GM23248 (cell line): Measurements from ENCODE around the gene SYT1. TPM values are rescaled to one million over a fixed set of nuclear protein-coding genes. Genes with fewer than 3 reads are reported as not detected.
A peak's percentile ranks its signal among the peaks of the same experiment; 100 is the strongest.

Source experiments
- DNase-seq: peaks from one replicate; pipeline ENCODE4 v3.0.0-alpha.2; 2015
- H2AFZ ChIP-seq: fragments of 200-600 bp; sonication (generic); 2 replicates; pipeline ENCODE4 v1.6.1; 2016; ENCODE audit warnings: antibody characterized with exemption
- H3F3A ChIP-seq: fragments of 200-600 bp; sonication (generic); 2 replicates; pipeline ENCODE4 v1.6.1; 2016; ENCODE audit warnings: mild to moderate bottlenecking, antibody characterized with exemption, mixed run types; ENCODE audit not compliant: insufficient read depth
- H3K27ac ChIP-seq: fragments of 200-600 bp; sonication (generic); 2 replicates; pipeline ENCODE4 v1.5.1; 2016; ENCODE audit warnings: mild to moderate bottlenecking
- H3K27me3 ChIP-seq: fragments of 200-600 bp; sonication (generic); replicated peaks from 2 replicates; pipeline ENCODE4 v1.6.1; 2016; ENCODE audit warnings: mild to moderate bottlenecking; ENCODE audit not compliant: insufficient read depth
- H3K36me3 ChIP-seq: fragments of 200-600 bp; sonication (generic); 2 replicates; pipeline ENCODE4 v1.6.1; 2016; ENCODE audit warnings: low read depth, mild to moderate bottlenecking
- H3K4me1 ChIP-seq: fragments of 200-600 bp; sonication (generic); 2 replicates; pipeline ENCODE4 v1.6.1; 2016; ENCODE audit warnings: mild to moderate bottlenecking; ENCODE audit not compliant: insufficient read depth
- H3K4me2 ChIP-seq: fragments of 200-600 bp; sonication (generic); one replicate; pipeline ENCODE4 v1.6.1; 2016; ENCODE audit warnings: mild to moderate bottlenecking; ENCODE audit not compliant: unreplicated experiment
- H3K4me3 ChIP-seq: fragments of 200-600 bp; sonication (generic); 2 replicates; pipeline ENCODE4 v1.5.1; 2016; ENCODE audit warnings: mild to moderate bottlenecking
- H3K79me2 ChIP-seq: fragments of 200-600 bp; sonication (generic); 2 replicates; pipeline ENCODE4 v1.6.1; 2016; ENCODE audit warnings: mild to moderate bottlenecking; ENCODE audit not compliant: insufficient read depth
- H3K9ac ChIP-seq: fragments of 200-600 bp; sonication (generic); 2 replicates; pipeline ENCODE4 v1.6.1; 2016; ENCODE audit warnings: mild to moderate bottlenecking
- H3K9me2 ChIP-seq: fragments of 200-600 bp; sonication (generic); 2 replicates; pipeline ENCODE4 v1.6.1; 2016; ENCODE audit warnings: mixed run types, mild to moderate bottlenecking, moderate library complexity; ENCODE audit not compliant: insufficient read depth
- H3K9me3 ChIP-seq: fragments of 200-600 bp; sonication (generic); one replicate; pipeline ENCODE4 v1.6.1; 2017; ENCODE audit warnings: low read depth
- H4K20me1 ChIP-seq: fragments of 200-600 bp; sonication (generic); 2 replicates; pipeline ENCODE4 v1.6.0; 2016; ENCODE audit not compliant: insufficient read depth
- EZH2 ChIP-seq: fragments of 200-600 bp; sonication (generic); IDR thresholded peaks from 2 replicates; pipeline ENCODE4 v1.6.1; 2018; ENCODE audit warnings: antibody characterized with exemption, mild to moderate bottlenecking; ENCODE audit not compliant: insufficient read depth, poor library complexity, severe bottlenecking
- EZH2phosphoT487 ChIP-seq: fragments of 200-600 bp; sonication (generic); IDR thresholded peaks from 2 replicates; pipeline ENCODE4 v1.6.1; 2018; ENCODE audit warnings: antibody characterized with exemption, moderate library complexity, mild to moderate bottlenecking, low read depth; ENCODE audit not compliant: insufficient read depth
- WGBS, 2 experiments: methylation state at CpG; one replicate each; pipeline ENCODE4 v1.1.6; 2015 to 2017; ENCODE audit warnings: low lambda C conversion rate in 2 of 2, low coverage in 1 of 2; ENCODE audit errors: missing lambda C conversion rate in 2 of 2; 5-methylcytosine and 5-hydroxymethylcytosine counted together
- in situ Hi-C: fragments of 300-500 bp; cut with MboI; formaldehyde crosslinking; loops from 2 replicates; pipeline ENCODE4 v1.15.0; 2020
- polyA plus RNA-seq: library from polyadenylated mRNA; unstranded; fragments of >200 nt; fragmentation: Nextera tagmentation; extraction: Ambion mirVana; gene quantifications from 2 replicates; pipeline ENCODE4 v1.2.1, GENCODE V29; 2016
- total RNA-seq: library from RNA; depleted of rRNA; stranded (reverse); fragments of >200 nt; shearing (Covaris generic); gene quantifications from 2 replicates; pipeline ENCODE4 v1.2.3, GENCODE V29; 2014

The SYT1 gene
- total and polyA plus RNA-seq, 2 experiments from 2014 or later = 1.7 to 2.4 TPM

DNA sequence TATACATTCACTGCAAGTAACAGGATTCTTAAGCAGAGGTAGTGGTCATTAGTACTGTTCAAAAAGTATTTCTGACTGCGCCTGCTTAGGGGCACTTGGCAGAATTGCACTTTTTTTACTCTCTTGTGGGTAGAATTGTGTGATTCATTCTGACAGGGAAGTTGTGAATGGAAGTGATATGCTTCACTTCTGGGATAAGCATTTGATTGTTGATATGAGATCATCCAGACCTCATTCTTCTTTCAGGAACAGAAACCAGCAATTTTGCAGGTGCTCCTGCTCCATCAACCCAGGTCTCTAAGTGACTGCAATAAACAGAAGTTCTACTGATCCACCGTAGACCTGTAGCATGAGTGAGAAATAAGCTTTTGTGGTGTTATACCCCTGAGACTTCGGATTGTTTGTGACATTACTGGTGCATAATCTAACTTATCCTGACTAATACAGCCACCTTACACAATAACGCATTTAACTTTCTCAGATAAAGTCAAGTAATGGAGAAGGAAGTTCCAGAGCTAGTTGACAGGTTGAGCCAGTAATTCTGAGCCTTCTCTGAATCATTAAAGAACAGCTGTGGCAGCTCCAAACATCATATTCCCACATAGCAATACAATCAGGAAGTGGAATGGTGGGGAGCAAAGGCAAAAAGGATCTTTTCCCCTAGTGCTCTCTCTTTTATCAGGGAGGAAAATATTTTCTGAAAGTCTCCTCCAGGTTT lies 387.9 kb downstream of the SYT1 start:
- no peak overlapping the region for H3K4me2 ChIP-seq
- no peaks in the 10 kb centered on the region for H3K27me3 ChIP-seq
- no peak overlapping the region for H3K9ac ChIP-seq
- no peak for DNase-seq
- H3K9me2 ChIP-seq = no peaks in the 10 kb centered on the region
- no peaks in the 10 kb centered on the region for H3K36me3 ChIP-seq
- no peak overlapping the region for H2AFZ ChIP-seq
- H4K20me1 ChIP-seq = no peaks in the 10 kb centered on the region
- H3K79me2 ChIP-seq = no peaks in the 10 kb centered on the region
- H3K9me3 ChIP-seq = no peaks in the 10 kb centered on the region
- no peak for TF ChIP-seq EZH2phosphoT487
- no peak for TF ChIP-seq EZH2
- 91 to 93% methylated on average over 4 of the region's 4 CpGs for WGBS, 2 experiments
- no peak overlapping the region for H3K27ac ChIP-seq
- no peak overlapping the region for H3K4me3 ChIP-seq
- no peaks in the 10 kb centered on the region; the same call in 1 of the 2 replicates for H3F3A ChIP-seq
- H3K4me1 ChIP-seq = peaks cover 20% of the 10 kb centered on the region
- in situ Hi-C loops = no loop called here

DNA sequence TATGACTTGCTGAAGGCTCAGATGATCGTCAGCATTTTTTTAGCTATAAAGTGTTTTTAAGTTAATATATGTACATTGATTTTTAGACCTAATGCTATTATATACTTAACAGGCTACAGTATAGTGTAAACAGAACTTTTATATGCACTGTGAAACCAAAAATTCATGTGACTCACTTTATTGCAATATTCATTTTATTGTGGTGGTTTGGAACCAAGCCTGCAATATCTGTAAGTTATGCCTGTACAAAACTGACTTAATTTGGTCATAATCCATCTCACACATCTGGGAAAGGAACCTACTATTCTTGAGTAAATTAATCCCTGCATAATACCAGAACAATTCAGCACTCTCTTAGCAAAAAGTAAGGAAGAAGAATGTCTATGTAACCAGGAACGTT lies 390.7 kb downstream of the SYT1 start:
- Histone ChIP-seq H3K4me3 (no peak overlapping the region), H3K9ac (no peak overlapping the region), H3K4me1 (peaks cover 20% of the 10 kb centered on the region), H3F3A (no peaks in the 10 kb centered on the region; the same call in 1 of the 2 replicates), H3K27me3 (no peaks in the 10 kb centered on the region), H4K20me1 (no peaks in the 10 kb centered on the region), H2AFZ (no peak overlapping the region), H3K4me2 (no peak overlapping the region), H3K9me3 (no peaks in the 10 kb centered on the region), H3K36me3 (no peaks in the 10 kb centered on the region), H3K9me2 (no peaks in the 10 kb centered on the region), H3K79me2 (no peaks in the 10 kb centered on the region), H3K27ac (no peak overlapping the region)
- in situ Hi-C loops = no loop called here
- whole genome bisulfite sequencing, 2 experiments = 48 to 52% methylated on average over 2 of the region's 2 CpGs
- peak; percentile 43 for DNase-seq
- TF ChIP-seq EZH2phosphoT487 = no peak
- TF ChIP-seq EZH2 = no peak

DNA sequence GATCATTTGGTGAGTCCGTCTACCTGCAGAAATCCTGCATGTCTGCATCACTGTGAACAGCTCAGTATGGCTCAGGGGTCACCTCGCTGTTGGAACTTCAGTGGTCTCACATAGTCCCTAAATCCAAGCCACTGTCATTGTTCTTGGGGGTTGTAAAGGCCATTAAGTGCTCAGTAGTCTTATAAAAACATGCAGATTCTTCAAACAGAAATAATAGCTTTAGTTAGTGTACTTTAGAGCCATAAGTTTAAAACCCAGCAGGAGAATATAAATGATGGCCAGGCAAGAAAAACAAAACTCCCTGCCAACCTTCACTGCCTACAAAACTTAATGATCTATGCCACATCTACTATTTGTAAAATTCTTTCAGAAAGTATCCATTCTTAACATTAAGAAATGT lies 396.3 kb downstream of the SYT1 start:
- no peak overlapping the region for H3K4me3 ChIP-seq
- no peak overlapping the region for H3K4me2 ChIP-seq
- no peaks in the 10 kb centered on the region for H3F3A ChIP-seq
- no peaks in the 10 kb centered on the region for H3K79me2 ChIP-seq
- H3K4me1 ChIP-seq = peaks cover 6% of the 10 kb centered on the region; the same call in 1 of the 2 replicates
- no peak overlapping the region for H2AFZ ChIP-seq
- H3K27me3 ChIP-seq = no peaks in the 10 kb centered on the region
- no peak overlapping the region for H3K27ac ChIP-seq
- H4K20me1 ChIP-seq = no peaks in the 10 kb centered on the region
- WGBS, 2 experiments = 90 to 94% methylated on average over 2 of the region's 2 CpGs
- H3K36me3 ChIP-seq = no peaks in the 10 kb centered on the region
- H3K9me3 ChIP-seq = no peaks in the 10 kb centered on the region
- H3K9ac ChIP-seq = no peak overlapping the region
- H3K9me2 ChIP-seq = no peaks in the 10 kb centered on the region
- in situ Hi-C loops = no loop called here
- TF ChIP-seq EZH2phosphoT487 = no peak
- no peak for TF ChIP-seq EZH2
- no peak for DNase-seq

DNA sequence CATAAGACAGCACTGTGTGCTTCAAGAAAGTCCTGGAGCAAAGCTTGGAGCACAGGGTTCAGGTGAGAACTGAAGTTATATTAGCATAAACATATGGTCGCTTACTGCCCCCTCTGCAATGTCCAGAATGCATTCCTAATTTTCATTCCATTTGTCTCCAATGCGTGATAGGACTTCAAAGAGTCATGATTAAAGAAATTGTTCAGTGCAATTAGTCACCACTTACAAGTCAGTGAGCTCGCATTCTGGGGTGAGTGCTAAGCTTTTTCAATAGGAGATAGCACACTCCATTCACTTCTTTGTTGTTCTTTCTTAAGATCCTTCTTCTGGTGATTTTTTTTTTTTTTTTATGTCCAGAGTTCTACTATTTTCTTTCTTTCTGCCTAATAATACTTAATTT lies 398.4 kb downstream of the SYT1 start:
- no peaks in the 10 kb centered on the region for H3K9me2 ChIP-seq
- H3K4me2 ChIP-seq = no peak overlapping the region
- no peaks in the 10 kb centered on the region for H3K36me3 ChIP-seq
- H4K20me1 ChIP-seq = no peaks in the 10 kb centered on the region
- H3K27me3 ChIP-seq = no peaks in the 10 kb centered on the region
- no peaks in the 10 kb centered on the region for H3K9me3 ChIP-seq
- in situ Hi-C loops = no loop called here
- TF ChIP-seq EZH2 (no peak), EZH2phosphoT487 (no peak)
- H3K27ac ChIP-seq = no peak overlapping the region
- no peaks in the 10 kb centered on the region for H3K79me2 ChIP-seq
- 32 to 38% methylated on average over 3 of the region's 3 CpGs for WGBS, 2 experiments
- DNase-seq = peak; percentile 49
- H3K4me1 ChIP-seq = peaks cover 6% of the 10 kb centered on the region; the same call in 1 of the 2 replicates
- H2AFZ ChIP-seq = no peak overlapping the region
- H3K4me3 ChIP-seq = no peak overlapping the region
- H3K9ac ChIP-seq = no peak overlapping the region
- no peaks in the 10 kb centered on the region for H3F3A ChIP-seq
